Aorta (tissue), 5 donors: ENCODE measurements around the gene TMEM132D. TPM values are rescaled to one million over a fixed set of nuclear protein-coding genes. Genes with fewer than 3 reads are reported as not detected.
"Not testable (repeated sequence)": the region's sequence is repeated elsewhere in the genome, so short reads cannot be mapped to it uniquely, and the experiment has no call there.

Experiments
- ATAC-seq: fragments of 200-7000 bp; cut with Tn5 transposase; one replicate; pipeline ENCODE4 v1.9.1; 2022; ENCODE audit warnings: moderate library complexity; ENCODE audit not compliant: low FRiP score
- DNase-seq, 2 donors: peaks; one replicate each; pipeline ENCODE4 v3.0.0-alpha.2; 2020
- H3K27ac ChIP-seq, 2 donors: one replicate each; pipeline ENCODE4 v1.5.1; 2013; ENCODE audit warnings: low read length in 2 of 2, mild to moderate bottlenecking in 2 of 2, moderate library complexity in 2 of 2, control low read depth in 1 of 2, inconsistent platforms in 1 of 2, low read depth in 1 of 2
- H3K27me3 ChIP-seq, 2 donors: one replicate each; pipeline ENCODE4 v1.6.1; 2013; ENCODE audit warnings: control low read depth in 1 of 2, low read length in 1 of 2, mild to moderate bottlenecking in 1 of 2, moderate library complexity in 1 of 2; ENCODE audit not compliant: insufficient read depth in 2 of 2, control insufficient read depth in 1 of 2
- H3K36me3 ChIP-seq, 2 donors: one replicate each; pipeline ENCODE4 v1.6.1; 2013; ENCODE audit warnings: control low read depth in 1 of 2, low read length in 1 of 2, mild to moderate bottlenecking in 1 of 2; ENCODE audit not compliant: insufficient read depth in 2 of 2, control insufficient read depth in 1 of 2
- H3K4me1 ChIP-seq, 2 donors: one replicate each; pipeline ENCODE4 v1.6.1; 2013; ENCODE audit warnings: low read length in 2 of 2, control low read depth in 1 of 2, mild to moderate bottlenecking in 1 of 2, moderate library complexity in 1 of 2; ENCODE audit not compliant: insufficient read depth in 2 of 2, control insufficient read depth in 1 of 2
- H3K4me3 ChIP-seq, 2 donors: one replicate each; pipeline ENCODE4 v1.5.1; 2013; ENCODE audit warnings: low read length in 2 of 2, control low read depth in 1 of 2, mild to moderate bottlenecking in 1 of 2
- H3K9me3 ChIP-seq: one replicate; pipeline ENCODE4 v1.6.1; 2013; ENCODE audit warnings: mild to moderate bottlenecking, low read length; ENCODE audit not compliant: control insufficient read depth
- WGBS, 2 donors: extraction: QIAGEN DNeasy Blood & Tissue Kit; methylation state at CpG; one replicate each; pipeline ENCODE4 v1.1.7; 2013; 5-methylcytosine and 5-hydroxymethylcytosine counted together
- intact Hi-C, 2 donors: fragments of 100-400 bp; cut with DNase I; formaldehyde crosslinking; loops; one replicate each; pipeline versions ENCODE4 v1.14.2 to v1.15.0; 2022
- polyA plus RNA-seq, 2 donors: library from polyadenylated mRNA; stranded (reverse); fragments of 200-250 nt; gene quantifications; one replicate each; pipeline ENCODE4 v1.2.3, GENCODE V29; 2013
- total RNA-seq, 2 donors: library from RNA; stranded (reverse); fragmentation: NEBNext Ultra II Directional; extraction: Animal tissue kit (Norgen Biotek cat#: 25700); gene quantifications; one replicate each; pipeline ENCODE4 v1.2.1, GENCODE V29; 2021
- donor health status: healthy with polysubstance abuse.
- donor health status: Bipolar disorder and iron deficiency.
- donor health status: DM: no; HTN: no; CAD: no.
- donor health status: DM: no; HTN: no; CAD: no.
- donor health status: DM: yes; HTN: yes; CAD: no.

Gene TMEM132D
- total and polyA plus RNA-seq, 4 donors: not detected

- H3K27ac ChIP-seq, H3K27me3 ChIP-seq, H3K36me3 ChIP-seq, intact Hi-C loops, DNase-seq, H3K9me3 ChIP-seq, H3K4me1 ChIP-seq, H3K4me3 ChIP-seq: not testable (repeated sequence)
- WGBS, 2 donors: 82 to 83% methylated on average over 15 of the region's 15 CpGs
- peak; percentile 58 for ATAC-seq
These were observed 365.0 kb downstream of the TMEM132D start for GRCh38 chr12:129538724-129539335.

- no peak for ATAC-seq
- H3K4me3 ChIP-seq: no peak overlapping the region
- no peaks in the 10 kb centered on the region for H3K9me3 ChIP-seq
- H3K4me1 ChIP-seq: no peaks in the 10 kb centered on the region
- no peak overlapping the region for H3K27ac ChIP-seq
- H3K27me3 ChIP-seq: no peaks in the 10 kb centered on the region
- no peaks in the 10 kb centered on the region for H3K36me3 ChIP-seq
- 48 to 64% methylated on average over 3 of the region's 3 CpGs for WGBS, 2 donors
- DNase-seq: no peak
- intact Hi-C loops: no loop called here
These were observed 365.7 kb downstream of the TMEM132D start for GRCh38 chr12:129538137-129538536.

DNA sequence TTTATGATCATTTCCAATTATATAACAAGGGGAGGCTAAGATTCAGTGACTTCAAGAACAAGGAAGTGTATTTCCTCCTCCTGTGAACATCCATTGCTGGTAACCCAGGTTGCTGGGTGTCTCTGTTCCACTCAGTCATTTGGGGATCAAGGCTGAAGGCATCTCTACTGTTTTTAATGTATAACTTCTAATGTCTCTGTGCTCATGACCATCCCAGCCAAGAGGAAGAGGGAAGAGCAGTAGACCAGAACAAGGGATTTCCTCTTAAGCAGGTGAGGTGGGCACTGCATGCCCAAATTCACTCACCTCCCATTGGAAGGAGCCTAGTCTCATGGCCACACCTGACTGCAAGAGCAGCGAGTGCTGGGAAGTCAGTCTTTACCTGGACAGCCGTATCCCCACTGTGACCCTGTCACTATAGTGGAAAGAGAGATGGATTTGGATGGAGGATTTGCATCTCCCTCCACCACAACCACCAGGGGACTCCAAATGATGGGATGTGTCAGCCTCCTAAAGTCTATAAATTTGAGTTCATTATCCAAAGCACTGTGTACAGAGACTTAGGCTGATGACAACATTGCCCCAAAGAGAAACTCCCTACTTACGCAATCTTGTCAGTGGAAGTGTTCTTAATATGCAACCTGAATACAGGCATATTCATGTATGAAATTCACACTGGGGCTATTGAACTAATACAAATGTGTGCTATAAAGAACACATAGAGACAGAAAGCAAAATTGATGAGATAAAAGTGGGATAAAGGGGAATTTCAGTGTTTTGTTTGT lies 368.7 kb downstream of the TMEM132D start:
- ATAC-seq: no peak
- H3K27me3 ChIP-seq: no peaks in the 10 kb centered on the region
- H3K9me3 ChIP-seq: no peaks in the 10 kb centered on the region
- H3K36me3 ChIP-seq: no peaks in the 10 kb centered on the region
- no peak overlapping the region for H3K4me3 ChIP-seq
- 86 to 91% methylated on average over 3 of the region's 3 CpGs for WGBS, 2 donors
- intact Hi-C loops: no loop called here
- H3K4me1 ChIP-seq: no peaks in the 10 kb centered on the region
- no peak overlapping the region for H3K27ac ChIP-seq
- no peak for DNase-seq

GRCh38 chr12:129532707-129533499 lies 370.9 kb downstream of the TMEM132D start:
- no peak for DNase-seq
- H3K27ac ChIP-seq: no peak overlapping the region

GRCh38 chr12:129532082-129532481 lies 371.7 kb downstream of the TMEM132D start:
- 57 to 67% methylated on average over 7 of the region's 7 CpGs for WGBS, 2 donors
- no peak overlapping the region for H3K27ac ChIP-seq
- no peaks in the 10 kb centered on the region for H3K4me1 ChIP-seq
- no peaks in the 10 kb centered on the region for H3K9me3 ChIP-seq
- H3K4me3 ChIP-seq: no peak overlapping the region
- ATAC-seq: no peak
- intact Hi-C loops: no loop called here
- no peaks in the 10 kb centered on the region for H3K36me3 ChIP-seq
- no peaks in the 10 kb centered on the region for H3K27me3 ChIP-seq
- no peak for DNase-seq

More at GRCh38 chr12:129532707-129533499, 370.9 kb downstream of the TMEM132D start:
- Histone ChIP-seq H3K4me3 (no peak overlapping the region), H3K36me3 (no peaks in the 10 kb centered on the region), H3K9me3 (no peaks in the 10 kb centered on the region), H3K27me3 (no peaks in the 10 kb centered on the region), H3K4me1 (no peaks in the 10 kb centered on the region)
- WGBS, 2 donors: 37 to 42% methylated on average over 17 of the region's 17 CpGs
- no peak for ATAC-seq
- intact Hi-C loops: no loop called here

GRCh38 chr12:129530984-129531383 lies 372.8 kb downstream of the TMEM132D start:
- intact Hi-C loops: no loop called here
- whole genome bisulfite sequencing, 2 donors: 57 to 60% methylated on average over 13 of the region's 13 CpGs
- Histone ChIP-seq H3K4me3 (no peak overlapping the region), H3K4me1 (no peaks in the 10 kb centered on the region), H3K27me3 (no peaks in the 10 kb centered on the region), H3K27ac (no peak overlapping the region), H3K9me3 (no peaks in the 10 kb centered on the region), H3K36me3 (no peaks in the 10 kb centered on the region)
- ATAC-seq (no peak), DNase-seq (no peak)

GRCh38 chr12:129530517-129530916 lies 373.3 kb downstream of the TMEM132D start:
- no peak overlapping the region for H3K27ac ChIP-seq
- H3K36me3 ChIP-seq: no peaks in the 10 kb centered on the region
- H3K4me1 ChIP-seq: no peaks in the 10 kb centered on the region
- no peak overlapping the region for H3K4me3 ChIP-seq
- intact Hi-C loops: no loop called here
- H3K9me3 ChIP-seq: no peaks in the 10 kb centered on the region
- 60 to 65% methylated on average over 6 of the region's 6 CpGs for WGBS, 2 donors
- DNase-seq (no peak), ATAC-seq (no peak)
- no peaks in the 10 kb centered on the region for H3K27me3 ChIP-seq

DNA sequence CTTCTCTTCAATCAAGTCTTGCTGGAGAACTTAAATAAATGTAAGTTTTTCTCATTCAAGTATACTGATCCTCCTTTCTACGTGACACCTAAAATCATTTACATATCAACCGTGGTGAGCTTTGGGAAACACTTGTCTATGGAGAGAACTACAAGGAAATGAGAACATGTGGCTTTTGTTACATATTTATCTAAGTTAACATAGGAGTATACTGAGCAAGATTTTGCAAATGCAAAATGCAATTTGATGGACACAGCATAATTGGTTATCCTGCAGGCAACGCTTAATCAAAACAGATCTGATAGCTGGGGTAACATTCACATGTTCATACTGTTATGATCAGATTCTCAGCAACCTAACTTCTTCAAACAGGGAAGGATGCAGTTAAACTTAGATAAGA lies 376.3 kb downstream of the TMEM132D start:
- no peak for ATAC-seq

More for the DNA sequence above, 376.3 kb downstream of the TMEM132D start:
- H3K27me3 ChIP-seq: no peaks in the 10 kb centered on the region
- no peak overlapping the region for H3K27ac ChIP-seq
- no peak for DNase-seq
- intact Hi-C loops: no loop called here
- peaks cover 1% of the 10 kb centered on the region for H3K9me3 ChIP-seq
- H3K36me3 ChIP-seq: no peaks in the 10 kb centered on the region
- H3K4me1 ChIP-seq: no peaks in the 10 kb centered on the region
- no peak overlapping the region for H3K4me3 ChIP-seq
- WGBS, 2 donors: 55 to 57% methylated on average over 3 of the region's 3 CpGs
